ENCODE data around the gene NT5C2.

- no peak for TF ChIP-seq RAD21 (IDR thresholded peaks at IDR 0.05; ENCODE audit: low read length)
- no peak for TF ChIP-seq CTCF (conservative IDR thresholded peaks at IDR 0.05; ENCODE audit: low read depth, low read length)
- TF ChIP-seq MAZ (IDR thresholded peaks at IDR 0.05; ENCODE audit: borderline replicate concordance, low read depth, low read length): no peak
Observed at GRCh38 chr10:103102195-103102594, 90.9 kb downstream of the NT5C2 start.

Measured in IMR-90 (cell line).